Suprapubic skin (tissue), 4 donors: Measurements from ENCODE around the gene COL4A4. TPM values are rescaled to one million over a fixed set of nuclear protein-coding genes. Genes with fewer than 3 reads are reported as not detected.

Experiments used
- DNase-seq, 2 donors: peaks; one replicate each; pipeline ENCODE4 v3.0.0-alpha.2; 2019; ENCODE audit warnings: low spot score in 2 of 2
- H3K27ac ChIP-seq: fragments of 200-600 bp; sonication (generic); one replicate; pipeline ENCODE4 v1.5.1; 2019
- H3K27me3 ChIP-seq: fragments of 200-600 bp; sonication (generic); one replicate; pipeline ENCODE4 v1.5.1; 2019
- H3K36me3 ChIP-seq: fragments of 200-600 bp; sonication (generic); one replicate; pipeline ENCODE4 v1.5.1; 2019
- H3K4me1 ChIP-seq: fragments of 200-600 bp; sonication (generic); one replicate; pipeline ENCODE4 v1.5.1; 2019
- H3K4me3 ChIP-seq: fragments of 200-600 bp; sonication (generic); one replicate; pipeline ENCODE4 v1.5.1; 2019; ENCODE audit warnings: mild to moderate bottlenecking
- H3K9me3 ChIP-seq: fragments of 200-600 bp; sonication (generic); one replicate; pipeline ENCODE4 v1.5.1; 2019
- EP300 ChIP-seq: sonication (generic); formaldehyde crosslinking; IDR thresholded peaks from one replicate; pipeline ENCODE4 v1.6.1; 2017; ENCODE audit warnings: antibody characterized with exemption
- POLR2A ChIP-seq, 2 donors: fragments of 450-650 bp; IDR thresholded peaks; one replicate each; pipeline ENCODE4 v1.6.1; 2017; ENCODE audit warnings: antibody characterized with exemption in 2 of 2, mild to moderate bottlenecking in 2 of 2, moderate library complexity in 2 of 2
- POLR2AphosphoS5 ChIP-seq, 3 donors: sonication (generic); formaldehyde crosslinking; IDR thresholded peaks; one replicate each; pipeline ENCODE4 v1.6.1; 2017; ENCODE audit warnings: antibody characterized with exemption in 3 of 3
- WGBS: methylation state at CpG from one replicate; pipeline ENCODE4 v1.1.5; 2018; 5-methylcytosine and 5-hydroxymethylcytosine counted together
- total RNA-seq, 4 donors: library from RNA; depleted of rRNA; stranded (reverse); fragments of >200 nt; gene quantifications; one replicate each; pipeline ENCODE4 v1.1.0, GENCODE V29; 2016
- TF ChIP-seq, protein P1 (sequence below), 2 donors: fragments of 200-600 bp in 1 of 2; fragments of 450-650 bp in 1 of 2; sonication (generic) in 1 of 2; IDR thresholded peaks; one replicate each; pipeline ENCODE4 v1.5.1; 2016 to 2019; ENCODE audit warnings: antibody characterized with exemption in 2 of 2, mild to moderate bottlenecking in 1 of 2, moderate library complexity in 1 of 2

The COL4A4 gene
- total RNA-seq, 4 donors from 2014 or later = 0.16 to 0.25 (median 0.23) TPM

DNA sequence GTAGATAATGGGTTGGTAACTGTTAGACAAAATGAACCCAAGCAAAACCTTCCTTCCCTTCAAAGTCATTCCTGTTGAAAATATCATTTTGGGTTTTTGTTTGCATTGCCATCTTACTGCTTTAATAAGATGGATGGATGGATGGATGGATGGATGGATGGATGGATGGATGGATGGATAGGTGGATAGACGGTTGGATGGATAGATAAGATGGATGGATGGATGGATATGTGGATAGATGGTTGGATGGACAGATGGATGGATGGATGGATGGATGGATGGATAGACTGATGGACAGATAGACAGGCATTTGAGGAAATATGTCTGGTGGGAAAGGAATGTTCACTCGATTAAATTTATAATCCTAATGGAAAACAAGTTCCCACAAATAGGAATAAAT, 133.2 kb downstream of the COL4A4 start:
- no peak for DNase-seq
- TF ChIP-seq, protein P1, sequence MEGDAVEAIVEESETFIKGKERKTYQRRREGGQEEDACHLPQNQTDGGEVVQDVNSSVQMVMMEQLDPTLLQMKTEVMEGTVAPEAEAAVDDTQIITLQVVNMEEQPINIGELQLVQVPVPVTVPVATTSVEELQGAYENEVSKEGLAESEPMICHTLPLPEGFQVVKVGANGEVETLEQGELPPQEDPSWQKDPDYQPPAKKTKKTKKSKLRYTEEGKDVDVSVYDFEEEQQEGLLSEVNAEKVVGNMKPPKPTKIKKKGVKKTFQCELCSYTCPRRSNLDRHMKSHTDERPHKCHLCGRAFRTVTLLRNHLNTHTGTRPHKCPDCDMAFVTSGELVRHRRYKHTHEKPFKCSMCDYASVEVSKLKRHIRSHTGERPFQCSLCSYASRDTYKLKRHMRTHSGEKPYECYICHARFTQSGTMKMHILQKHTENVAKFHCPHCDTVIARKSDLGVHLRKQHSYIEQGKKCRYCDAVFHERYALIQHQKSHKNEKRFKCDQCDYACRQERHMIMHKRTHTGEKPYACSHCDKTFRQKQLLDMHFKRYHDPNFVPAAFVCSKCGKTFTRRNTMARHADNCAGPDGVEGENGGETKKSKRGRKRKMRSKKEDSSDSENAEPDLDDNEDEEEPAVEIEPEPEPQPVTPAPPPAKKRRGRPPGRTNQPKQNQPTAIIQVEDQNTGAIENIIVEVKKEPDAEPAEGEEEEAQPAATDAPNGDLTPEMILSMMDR (IDR thresholded peaks at IDR 0.05) = no peak
- TF ChIP-seq EP300 = no peak
- no peak for TF ChIP-seq POLR2AphosphoS5 (IDR thresholded peaks at IDR 0.05)
- no peak for TF ChIP-seq POLR2A (IDR thresholded peaks at IDR 0.05)
- Histone ChIP-seq H3K9me3 (no peaks in the 10 kb centered on the region), H3K27ac (no peak overlapping the region), H3K36me3 (no peaks in the 10 kb centered on the region), H3K4me1 (no peaks in the 10 kb centered on the region), H3K4me3 (no peak overlapping the region), H3K27me3 (no peaks in the 10 kb centered on the region)
- 95% methylated on average over 2 of the region's 2 CpGs for WGBS

- Histone ChIP-seq H3K4me3 (no peak overlapping the region), H3K4me1 (no peaks in the 10 kb centered on the region), H3K27ac (no peak overlapping the region), H3K27me3 (no peaks in the 10 kb centered on the region), H3K9me3 (no peaks in the 10 kb centered on the region), H3K36me3 (no peaks in the 10 kb centered on the region)
- 83% methylated on average over 3 of the region's 3 CpGs for WGBS
- DNase-seq = no peak
- TF ChIP-seq, protein P1 (IDR thresholded peaks at IDR 0.05) = no peak
- TF ChIP-seq POLR2A (IDR thresholded peaks at IDR 0.05) = no peak
- no peak for TF ChIP-seq POLR2AphosphoS5 (IDR thresholded peaks at IDR 0.05)
- TF ChIP-seq EP300 = no peak
Measured at GRCh38 chr2:227029426-227030105, 134.4 kb downstream of the COL4A4 start.

DNA sequence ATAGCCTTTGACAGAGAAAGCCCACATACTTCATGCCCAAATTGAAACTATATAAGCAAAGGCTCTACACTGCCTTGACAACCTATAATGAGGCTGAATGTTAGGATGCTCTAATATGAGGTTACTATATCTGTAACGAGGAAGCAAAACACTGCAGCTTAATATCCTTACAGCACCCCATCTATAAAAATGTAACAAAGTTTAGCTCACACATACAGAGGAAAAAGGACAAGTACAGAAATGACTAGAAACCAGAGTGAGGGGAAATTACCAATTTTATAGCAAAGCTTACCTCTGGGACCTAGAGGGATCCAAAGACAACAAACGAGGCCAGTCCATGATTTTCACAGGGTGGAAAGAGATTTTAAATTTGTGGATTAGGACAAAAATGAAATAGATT, 138.5 kb downstream of the COL4A4 start:
- no peak overlapping the region for H3K27ac ChIP-seq
- H3K27me3 ChIP-seq = no peaks in the 10 kb centered on the region
- H3K4me3 ChIP-seq = no peak overlapping the region
- no peak for TF ChIP-seq EP300
- no peak for TF ChIP-seq POLR2AphosphoS5 (IDR thresholded peaks at IDR 0.05)
- TF ChIP-seq, protein P1 (IDR thresholded peaks at IDR 0.05) = no peak
- no peak for TF ChIP-seq POLR2A (IDR thresholded peaks at IDR 0.05)
- no peaks in the 10 kb centered on the region for H3K9me3 ChIP-seq
- no peaks in the 10 kb centered on the region for H3K36me3 ChIP-seq
- no peak for DNase-seq
- 80% methylated on average over 2 of the region's 2 CpGs for WGBS
- no peaks in the 10 kb centered on the region for H3K4me1 ChIP-seq

GRCh38 chr2:227022608-227023007, 141.4 kb downstream of the COL4A4 start:
- 64% methylated on average over 3 of the region's 3 CpGs for WGBS

GRCh38 chr2:227020416-227020815, 143.6 kb downstream of the COL4A4 start:
- Histone ChIP-seq H3K4me3 (no peak overlapping the region), H3K36me3 (no peaks in the 10 kb centered on the region), H3K27ac (no peak overlapping the region), H3K9me3 (no peaks in the 10 kb centered on the region), H3K4me1 (no peaks in the 10 kb centered on the region), H3K27me3 (no peaks in the 10 kb centered on the region)
- WGBS = 61% methylated on average over 2 of the region's 2 CpGs
- DNase-seq = no peak
- no peak for TF ChIP-seq POLR2A (IDR thresholded peaks at IDR 0.05)
- TF ChIP-seq POLR2AphosphoS5 (IDR thresholded peaks at IDR 0.05) = no peak
- TF ChIP-seq, protein P1 (IDR thresholded peaks at IDR 0.05) = no peak
- no peak for TF ChIP-seq EP300

More at GRCh38 chr2:227022608-227023007, 141.4 kb downstream of the COL4A4 start:
- Histone ChIP-seq H3K27me3 (no peaks in the 10 kb centered on the region), H3K27ac (no peak overlapping the region), H3K4me1 (no peaks in the 10 kb centered on the region), H3K36me3 (no peaks in the 10 kb centered on the region), H3K4me3 (no peak overlapping the region), H3K9me3 (no peaks in the 10 kb centered on the region)
- no peak for DNase-seq
- TF ChIP-seq POLR2AphosphoS5 (IDR thresholded peaks at IDR 0.05) (no peak), POLR2A (IDR thresholded peaks at IDR 0.05) (no peak)
- TF ChIP-seq, protein P1 (IDR thresholded peaks at IDR 0.05) = no peak
